Esophagus muscularis mucosa (tissue), 4 donors: ENCODE data around the gene MRPS22.

Experiments used
- CTCF ChIP-seq, 3 experiments: fragments of 200-600 bp in 2 of 3; fragments of 450-650 bp in 1 of 3; sonication (generic) in 2 of 3; IDR thresholded peaks; one replicate each; pipeline ENCODE4 v1.5.1; 2017 to 2019; ENCODE audit warnings: antibody characterized with exemption in 3 of 3, mild to moderate bottlenecking in 2 of 3, moderate library complexity in 1 of 3
- EP300 ChIP-seq: sonication (generic); formaldehyde crosslinking; IDR thresholded peaks from one replicate; pipeline ENCODE4 v1.6.1; 2017; ENCODE audit warnings: antibody characterized with exemption
- POLR2A ChIP-seq: fragments of 450-650 bp; IDR thresholded peaks from one replicate; pipeline ENCODE4 v1.6.1; 2017; ENCODE audit warnings: antibody characterized with exemption, moderate library complexity, mild to moderate bottlenecking, low read depth
- POLR2AphosphoS5 ChIP-seq, 2 donors: sonication (generic); formaldehyde crosslinking; IDR thresholded peaks; one replicate each; pipeline ENCODE4 v1.6.1; 2017; ENCODE audit warnings: antibody characterized with exemption in 2 of 2

DNA sequence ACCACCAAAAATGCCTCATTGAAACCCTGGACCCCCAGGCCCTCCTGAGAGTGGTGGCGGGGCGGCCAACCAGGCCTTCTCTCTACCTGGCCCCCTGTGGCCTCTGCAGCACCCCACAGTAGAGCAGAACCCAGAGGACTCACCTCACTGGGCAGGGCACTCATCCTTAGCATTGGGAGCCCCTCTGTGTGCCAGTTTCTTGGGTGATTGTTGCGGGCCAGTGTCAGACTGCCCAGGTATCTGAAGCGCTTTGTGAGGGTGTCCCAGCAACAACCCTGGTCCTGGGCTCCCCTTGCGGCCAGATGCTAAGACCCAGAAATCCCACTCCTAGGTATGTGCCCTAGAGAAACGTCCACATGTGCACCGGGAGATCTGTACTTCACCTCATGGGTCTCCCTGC is 20.7 kb upstream of the MRPS22 start:
- TF ChIP-seq POLR2A (no peak), CTCF (IDR thresholded peaks at IDR 0.05) (no peak), POLR2AphosphoS5 (IDR thresholded peaks at IDR 0.05) (no peak), EP300 (no peak)
